Measurements from ENCODE around the gene CUX1. TPM values are rescaled to one million over a fixed set of nuclear protein-coding genes. Genes with fewer than 3 reads are reported as not detected.

CUX1 gene
- total RNA-seq, 1 donor from 2014 or later: 66.4 TPM

- peaks cover 11% of the 10 kb centered on the region for H3K4me1 Mint-ChIP-seq
- H3K4me3 Mint-ChIP-seq: no peak overlapping the region
- Histone ChIP-seq H3K9ac (no peak overlapping the region), H3K4me1 (peaks cover 4% of the 10 kb centered on the region), H4K20me1 (ENCODE audit: low read depth) (no peaks in the 10 kb centered on the region), H3K9me3 (ENCODE audit: low read depth) (no peaks in the 10 kb centered on the region), H3K36me3 (no peaks in the 10 kb centered on the region), H3K4me3 (peak overlapping the region; percentile 29), H3K79me2 (ENCODE audit: low read depth) (no peaks in the 10 kb centered on the region), H3K27ac (no peak overlapping the region), H3F3A (ENCODE audit: low read depth) (peaks cover 12% of the 10 kb centered on the region), H3K27me3 (peaks cover 43% of the 10 kb centered on the region), H2AFZ (replicated peaks) (peak overlapping the region; percentile 74), H3K4me2 (peak overlapping the region; percentile 70)
- H3K9me3 Mint-ChIP-seq: no peaks in the 10 kb centered on the region
- no peak for TF ChIP-seq EZH2phosphoT487 (IDR thresholded peaks at IDR 0.05)
- no peak for TF ChIP-seq EZH2 (IDR thresholded peaks at IDR 0.05)
- no peak for TF ChIP-seq CTCF (IDR thresholded peaks at IDR 0.05)
- H3K27me3 Mint-ChIP-seq (ENCODE audit: insufficient read depth, low read depth): peaks cover 37% of the 10 kb centered on the region
- no peaks in the 10 kb centered on the region for H3K36me3 Mint-ChIP-seq
- no peak for DNase-seq (ENCODE audit: low spot score)
- no peak overlapping the region for H3K27ac Mint-ChIP-seq
These were observed 14.0 kb upstream of the CUX1 start for GRCh38 chr7:101803203-101804087.

- Histone ChIP-seq H3K36me3 (no peaks in the 10 kb centered on the region), H3K9me3 (ENCODE audit: low read depth) (no peaks in the 10 kb centered on the region), H2AFZ (replicated peaks) (peak overlapping the region; percentile 74), H3F3A (ENCODE audit: low read depth) (peaks cover 12% of the 10 kb centered on the region), H3K4me1 (peaks cover 4% of the 10 kb centered on the region), H3K79me2 (ENCODE audit: low read depth) (no peaks in the 10 kb centered on the region), H3K27me3 (peaks cover 43% of the 10 kb centered on the region), H3K9ac (no peak overlapping the region), H3K4me2 (peak overlapping the region; percentile 70), H4K20me1 (ENCODE audit: low read depth) (no peaks in the 10 kb centered on the region), H3K27ac (no peak overlapping the region), H3K4me3 (peak overlapping the region; percentile 29)
- H3K9me3 Mint-ChIP-seq: no peaks in the 10 kb centered on the region
- TF ChIP-seq EZH2 (IDR thresholded peaks at IDR 0.05) (peak; percentile 61), CTCF (IDR thresholded peaks at IDR 0.05) (no peak)
- H3K4me3 Mint-ChIP-seq: peak overlapping the region; percentile 4
- peak; percentile 61 for DNase-seq (ENCODE audit: low spot score)
- H3K4me1 Mint-ChIP-seq: peaks cover 11% of the 10 kb centered on the region
- peaks cover 37% of the 10 kb centered on the region for H3K27me3 Mint-ChIP-seq (ENCODE audit: insufficient read depth, low read depth)
- H3K36me3 Mint-ChIP-seq: no peaks in the 10 kb centered on the region
- no peak overlapping the region for H3K27ac Mint-ChIP-seq
These were observed 13.1 kb upstream of the CUX1 start for GRCh38 chr7:101804088-101804963.

GRCh38 chr7:101804967-101805366, 12.5 kb upstream of the CUX1 start:
- no peak overlapping the region for H3K27ac ChIP-seq
- H3K4me2 ChIP-seq: no peak overlapping the region
- H3K79me2 ChIP-seq (ENCODE audit: low read depth): no peaks in the 10 kb centered on the region
- no peaks in the 10 kb centered on the region for H3K36me3 ChIP-seq
- no peak overlapping the region for H3K4me3 Mint-ChIP-seq
- no peak for TF ChIP-seq EZH2phosphoT487 (IDR thresholded peaks at IDR 0.05)
- peak; percentile 50 for TF ChIP-seq CTCF (IDR thresholded peaks at IDR 0.05)
- H3K4me3 ChIP-seq: no peak overlapping the region
- no peaks in the 10 kb centered on the region for H3K9me3 ChIP-seq (ENCODE audit: low read depth)
- H3K4me1 Mint-ChIP-seq: peaks cover 11% of the 10 kb centered on the region
- H3K9ac ChIP-seq: no peak overlapping the region
- no peaks in the 10 kb centered on the region for H3K9me3 Mint-ChIP-seq
- no peak overlapping the region for H3K27ac Mint-ChIP-seq
- H3F3A ChIP-seq (ENCODE audit: low read depth): peaks cover 12% of the 10 kb centered on the region
- DNase-seq (ENCODE audit: low spot score): peak; percentile 45
- peaks cover 40% of the 10 kb centered on the region for H3K27me3 Mint-ChIP-seq (ENCODE audit: insufficient read depth, low read depth)
- no peak overlapping the region for H2AFZ ChIP-seq (replicated peaks)
- peaks cover 4% of the 10 kb centered on the region for H3K4me1 ChIP-seq
- H3K36me3 Mint-ChIP-seq: no peaks in the 10 kb centered on the region
- no peaks in the 10 kb centered on the region for H4K20me1 ChIP-seq (ENCODE audit: low read depth)
- H3K27me3 ChIP-seq: peaks cover 43% of the 10 kb centered on the region

Measured in neural progenitor cell (in vitro differentiated cells).